HG02642 (cell line): ENCODE data around the gene MCU.

Source experiments
- ATAC-seq: cut with Tn5 transposase; IDR thresholded peaks from one replicate; pipeline ENCODE4 v1.9.1; 2021; ENCODE audit warnings: mild to moderate bottlenecking; ENCODE audit not compliant: unreplicated experiment, poor library complexity

MCU gene

DNA sequence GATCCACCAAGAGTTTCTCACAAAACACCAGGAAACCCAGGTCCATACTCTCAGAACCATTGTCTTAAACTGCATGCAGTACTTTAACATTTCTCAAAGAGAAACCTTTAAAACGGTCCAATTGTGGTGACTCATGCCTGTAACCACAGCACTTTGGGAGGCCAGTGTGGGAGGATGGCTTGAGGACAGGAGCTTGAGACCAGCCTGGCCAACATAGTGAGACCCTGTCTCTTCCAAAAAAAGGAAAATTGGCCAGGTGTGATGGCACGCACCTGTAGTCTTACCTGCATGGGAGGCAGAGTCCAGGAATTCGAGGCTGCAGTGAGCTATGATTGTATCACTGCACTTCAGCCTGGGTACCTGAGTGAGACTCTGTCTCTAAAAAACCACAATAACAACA, 104.1 kb downstream of the MCU start:
- ATAC-seq = no peak

DNA sequence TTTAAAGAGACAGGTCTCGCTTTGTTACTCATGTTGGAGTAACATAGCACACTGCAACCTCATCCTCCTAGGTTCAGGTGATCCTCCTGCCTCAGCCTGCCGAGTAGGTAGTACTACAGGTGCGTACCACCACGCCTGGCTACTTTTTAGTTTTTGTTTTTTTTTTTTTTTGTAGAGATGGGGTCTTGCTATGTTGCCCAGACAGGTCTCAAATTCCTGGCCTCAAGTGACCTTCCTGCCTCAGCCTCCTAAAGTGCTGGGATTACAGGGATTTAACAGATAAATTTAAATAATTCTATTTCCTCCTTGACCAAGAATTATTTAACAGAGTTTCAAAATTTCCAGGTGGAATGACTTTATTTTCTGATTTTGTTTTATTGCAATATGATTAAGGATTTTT, 104.6 kb downstream of the MCU start:
- no peak for ATAC-seq

DNA sequence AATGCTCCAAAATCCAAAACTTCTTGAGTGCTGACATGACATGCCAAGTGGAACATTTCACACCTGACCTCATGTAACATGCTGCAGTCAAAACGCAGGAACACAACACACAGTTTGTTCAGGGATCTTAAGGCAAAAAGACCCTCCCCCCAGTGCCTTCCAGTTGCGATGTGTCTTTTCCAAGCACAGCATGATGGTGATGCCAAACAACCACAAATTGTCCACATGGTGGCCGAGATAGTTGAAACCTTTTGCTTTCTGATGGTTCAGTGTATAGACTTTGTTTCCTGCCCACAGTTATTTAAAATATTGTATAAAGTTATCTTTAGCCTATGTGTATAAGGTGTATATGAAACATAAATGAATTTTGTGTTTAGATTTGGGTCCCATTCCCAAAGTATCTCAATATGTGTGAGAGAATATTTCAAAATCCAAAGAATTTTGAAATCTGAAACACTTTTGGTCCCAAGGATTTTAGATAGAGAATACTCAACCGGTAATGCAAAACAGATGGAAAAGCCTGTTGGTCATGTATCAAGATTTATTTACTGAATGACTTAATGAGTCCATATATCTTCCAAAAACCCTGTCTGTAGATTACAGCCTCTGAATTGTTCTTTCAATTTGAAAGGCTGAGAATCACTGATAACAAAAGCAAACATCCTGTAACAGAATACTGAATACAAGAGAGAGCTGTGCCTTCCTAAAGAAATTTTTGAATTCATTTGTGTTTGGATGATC, 108.2 kb downstream of the MCU start:
- ATAC-seq = no peak

GRCh38 chr10:72800741-72801092, 108.8 kb downstream of the MCU start:
- ATAC-seq = no peak

DNA sequence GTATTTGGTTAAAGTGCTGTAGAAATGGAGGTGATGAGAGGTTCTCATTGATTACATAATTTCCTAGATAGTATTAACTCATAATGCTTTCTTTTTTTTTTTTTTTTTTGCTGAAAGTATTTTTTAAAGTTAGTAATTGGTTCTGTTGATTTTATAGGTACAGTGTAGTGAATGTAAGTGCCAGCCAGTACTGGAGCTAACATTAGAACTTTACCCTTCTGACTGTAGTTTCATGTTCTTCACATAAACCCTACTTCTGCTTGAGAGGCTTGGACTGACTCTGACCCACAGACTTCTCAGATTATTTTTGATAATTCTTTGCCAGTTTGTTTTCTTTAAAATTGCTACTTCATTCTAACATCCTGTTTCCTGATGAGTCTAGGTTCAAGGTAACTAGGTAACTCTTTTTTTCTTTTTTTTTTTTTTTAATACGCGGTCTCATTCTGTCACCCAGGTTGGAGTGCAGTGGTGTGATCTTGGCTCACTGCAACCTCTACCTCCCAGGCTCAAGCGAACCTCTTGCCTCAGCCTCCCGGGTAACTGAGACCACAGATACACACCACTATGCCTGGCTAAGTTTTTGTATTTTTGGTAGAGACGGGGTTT, 109.4 kb downstream of the MCU start:
- ATAC-seq = no peak

DNA sequence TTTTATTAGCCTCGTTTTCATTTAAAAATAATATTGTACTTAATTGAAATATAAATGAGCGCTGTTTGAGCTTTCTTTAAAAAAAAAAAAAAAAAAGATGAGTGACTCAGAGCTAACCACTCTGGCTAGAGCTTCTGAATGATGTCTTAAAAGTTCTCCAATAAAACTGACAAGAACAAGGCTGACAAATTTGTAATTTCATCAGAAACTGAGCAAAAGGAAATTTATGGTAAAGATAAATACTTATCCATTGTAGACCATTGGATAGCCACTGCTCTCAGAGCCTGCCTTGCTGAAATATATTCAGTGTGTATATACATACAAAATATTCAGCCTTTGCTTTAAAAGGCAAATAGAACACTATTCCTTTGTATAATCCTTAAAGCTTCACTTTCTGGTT, 110.4 kb downstream of the MCU start:
- no peak for ATAC-seq

GRCh38 chr10:72802763-72803505, 111.0 kb downstream of the MCU start:
- ATAC-seq = no peak

GRCh38 chr10:72808001-72808400, 116.1 kb downstream of the MCU start:
- no peak for ATAC-seq

DNA sequence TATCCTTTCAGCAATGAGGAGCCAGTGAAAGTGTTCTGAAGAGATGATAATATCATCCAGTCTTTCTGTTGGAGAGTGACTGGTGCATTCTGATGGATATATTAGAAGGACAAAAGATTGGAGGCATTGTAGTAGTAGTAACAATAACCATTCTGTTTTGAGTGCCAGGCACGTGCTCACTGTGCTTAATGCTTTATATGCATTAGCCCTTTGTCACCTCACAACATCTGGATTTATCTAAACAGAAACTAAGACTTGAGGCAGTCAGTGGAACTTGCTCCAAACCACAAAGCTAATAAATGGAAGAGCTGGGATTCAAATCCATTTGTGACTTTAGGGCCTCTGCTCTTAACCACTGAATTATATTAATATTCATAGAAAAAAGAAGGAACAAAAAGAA, 117.1 kb downstream of the MCU start:
- no peak for ATAC-seq

- no peak for ATAC-seq
Measured at GRCh38 chr10:72810976-72811375, 119.0 kb downstream of the MCU start.

DNA sequence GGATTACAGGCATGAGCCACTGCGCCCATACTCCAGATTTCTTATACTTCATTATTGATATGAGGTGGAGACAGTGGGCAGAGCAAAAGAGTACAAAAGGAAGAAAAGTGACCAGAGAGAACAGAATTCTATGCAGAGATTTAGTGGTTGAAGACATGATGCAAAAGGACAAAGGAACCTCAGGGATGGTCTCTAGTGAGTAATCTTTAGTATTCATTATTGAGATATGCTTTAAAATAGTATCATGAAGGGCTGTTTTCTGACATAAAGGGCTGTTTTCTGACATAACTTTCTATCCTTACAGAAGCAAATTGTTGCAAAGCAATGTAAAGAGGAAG, 120.4 kb downstream of the MCU start:
- ATAC-seq = no peak

DNA sequence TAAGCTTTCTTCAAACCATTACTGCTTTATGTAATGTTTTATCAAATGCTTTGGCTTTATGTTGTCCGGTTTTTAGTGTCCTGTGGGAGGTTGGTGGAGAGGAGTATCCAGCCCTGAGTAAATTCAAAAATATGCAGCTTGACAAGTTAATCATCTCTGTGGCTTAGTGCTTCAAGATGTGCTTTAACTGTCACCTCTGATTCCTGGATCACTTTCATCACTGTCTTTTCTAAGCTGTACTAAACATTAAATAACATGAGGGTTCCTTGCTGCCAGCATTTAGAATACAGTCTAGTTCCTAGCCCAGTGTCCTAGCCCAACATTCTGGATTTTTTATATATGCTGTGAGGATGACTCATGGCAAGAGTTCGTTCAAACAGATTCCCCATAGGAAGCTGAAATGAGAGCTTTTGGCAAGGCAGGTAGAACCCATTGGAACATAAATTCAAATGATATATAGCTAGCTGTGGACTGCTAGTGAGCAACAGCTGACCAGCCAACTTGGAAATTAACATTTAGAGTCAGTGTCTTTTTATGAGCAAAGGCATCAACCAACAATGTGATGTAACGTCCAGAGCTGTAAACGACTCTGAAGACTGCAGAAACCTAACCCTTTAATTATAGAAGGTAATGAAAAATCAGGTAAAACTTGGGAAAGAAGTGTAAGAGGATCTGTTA, 120.9 kb downstream of the MCU start:
- ATAC-seq = no peak

GRCh38 chr10:72814099-72814790, 122.3 kb downstream of the MCU start:
- no peak for ATAC-seq

GRCh38 chr10:72816565-72816964, 124.6 kb downstream of the MCU start:
- no peak for ATAC-seq

GRCh38 chr10:72818076-72818475, 126.1 kb downstream of the MCU start:
- ATAC-seq = no peak

GRCh38 chr10:72819053-72819452, 127.1 kb downstream of the MCU start:
- no peak for ATAC-seq

GRCh38 chr10:72821606-72822005, 129.7 kb downstream of the MCU start:
- no peak for ATAC-seq

DNA sequence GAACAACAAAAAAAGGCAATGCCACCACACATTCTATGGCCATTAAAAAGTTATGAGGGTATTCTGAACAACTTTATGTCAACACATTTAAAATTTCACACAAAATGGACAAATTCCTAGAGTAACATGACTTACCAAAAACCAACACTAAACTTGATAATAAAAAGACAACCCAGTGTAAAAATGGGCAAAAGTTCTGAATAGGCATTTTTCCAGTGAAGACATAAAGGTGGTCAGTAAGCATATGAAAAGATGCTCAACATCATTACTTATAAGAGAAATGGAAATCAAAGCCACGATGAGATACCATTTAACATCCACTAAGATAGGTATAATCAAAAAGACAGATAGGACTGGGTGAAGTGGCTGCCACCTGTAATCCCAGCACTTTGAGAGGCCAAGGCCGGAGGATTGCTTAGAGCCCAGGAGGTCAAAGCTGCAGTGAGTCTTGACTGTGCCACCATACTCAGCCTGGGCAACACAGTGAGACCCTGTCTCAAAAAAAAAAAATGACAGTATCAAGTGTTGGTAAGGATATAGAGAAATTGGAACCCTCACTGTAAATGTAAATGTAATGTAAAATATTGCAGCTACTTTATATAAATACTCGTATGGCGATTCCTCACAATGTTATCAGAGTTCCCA, 130.5 kb downstream of the MCU start:
- no peak for ATAC-seq

- no peak for ATAC-seq
Measured at GRCh38 chr10:72825163-72825562, 133.2 kb downstream of the MCU start.

DNA sequence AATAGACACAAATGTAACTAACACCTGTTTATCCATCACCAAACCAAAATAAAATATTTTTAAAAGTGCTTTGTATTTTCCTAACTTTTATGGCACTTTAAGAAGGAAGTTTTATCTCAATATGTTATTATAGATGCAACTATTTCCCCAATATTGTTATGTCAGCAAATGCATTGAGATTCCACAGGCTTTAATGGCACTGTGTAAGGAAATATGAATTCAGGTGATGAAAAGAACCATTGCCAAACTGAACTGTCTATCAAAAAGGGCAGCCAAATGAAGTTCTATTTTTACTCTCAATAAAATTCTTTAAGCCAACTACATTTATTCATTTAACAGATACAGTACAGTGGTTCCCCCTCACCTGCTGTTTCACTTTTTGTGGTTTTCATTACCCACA, 134.4 kb downstream of the MCU start:
- no peak for ATAC-seq
